Neural cell (in vitro differentiated cells): ENCODE results near the gene PREX1. TPM values are rescaled to one million over a fixed set of nuclear protein-coding genes. Genes with fewer than 3 reads are reported as not detected.

Source experiments
- H2AFZ ChIP-seq: fragments of 200-600, 300-800 bp; sonication (generic), shearing (Covaris generic); 2 replicates; pipeline ENCODE4 v1.6.0; 2014; ENCODE audit warnings: low read depth, mild to moderate bottlenecking, antibody characterized with exemption, low read length, moderate library complexity
- H3F3A ChIP-seq: fragments of 200-600 bp; shearing (Covaris generic); 2 replicates; pipeline ENCODE4 v1.6.1; 2016; ENCODE audit warnings: mild to moderate bottlenecking, moderate library complexity, mixed read lengths, antibody characterized with exemption, low read length; ENCODE audit not compliant: insufficient read depth, poor library complexity, severe bottlenecking
- H3K27ac ChIP-seq: fragments of 200-600, 300-800 bp; sonication (generic), shearing (Covaris generic); 2 replicates; pipeline ENCODE4 v1.5.1; 2014; ENCODE audit warnings: mild to moderate bottlenecking, low read length, moderate library complexity
- H3K27me3 ChIP-seq: fragments of 300-800, 200-600 bp; sonication (generic), shearing (Covaris generic); 2 replicates; pipeline ENCODE4 v1.6.0; 2014; ENCODE audit warnings: mild to moderate bottlenecking, low read depth, low read length, moderate library complexity; ENCODE audit not compliant: insufficient read depth
- H3K36me3 ChIP-seq: fragments of 300-800, 200-600 bp; sonication (generic), shearing (Covaris generic); 2 replicates; pipeline ENCODE4 v1.5.1; 2014; ENCODE audit warnings: mild to moderate bottlenecking, antibody characterized with exemption, low read length, moderate library complexity; ENCODE audit not compliant: insufficient read depth
- H3K4me2 ChIP-seq: fragments of 300-800, 200-600 bp; sonication (generic), shearing (Covaris generic); 2 replicates; pipeline ENCODE4 v1.6.0; 2014; ENCODE audit warnings: mild to moderate bottlenecking, low read length
- H3K4me3 ChIP-seq: fragments of 300-800, 200-600 bp; sonication (generic), shearing (Covaris generic); 2 replicates; pipeline ENCODE4 v1.5.1; 2014; ENCODE audit warnings: mild to moderate bottlenecking, low read length, moderate library complexity
- H3K79me2 ChIP-seq: fragments of 200-600 bp; shearing (Covaris generic); replicated peaks from 2 replicates; pipeline ENCODE4 v1.6.0; 2014; ENCODE audit warnings: mild to moderate bottlenecking, low read length, moderate library complexity; ENCODE audit not compliant: insufficient read depth
- H3K9ac ChIP-seq: fragments of 300-800, 200-600 bp; sonication (generic), shearing (Covaris generic); 2 replicates; pipeline ENCODE4 v1.6.1; 2016; ENCODE audit warnings: mild to moderate bottlenecking, low read length, mixed read lengths
- H3K9me2 ChIP-seq: fragments of 200-600 bp; shearing (Covaris generic); 2 replicates; pipeline ENCODE4 v1.6.1; 2016; ENCODE audit warnings: mild to moderate bottlenecking, low read length, mixed read lengths; ENCODE audit not compliant: insufficient read depth
- H3K9me3 ChIP-seq: fragments of 200-600, 300-800 bp; sonication (generic), shearing (Covaris generic); 2 replicates; pipeline ENCODE4 v1.6.1; 2016; ENCODE audit warnings: mild to moderate bottlenecking, mixed run types, low read length, moderate library complexity, mixed read lengths
- H4K20me1 ChIP-seq: fragments of 200-600 bp; shearing (Covaris generic); 2 replicates; pipeline ENCODE4 v1.6.1; 2016; ENCODE audit warnings: mild to moderate bottlenecking, mixed run types; ENCODE audit not compliant: insufficient read depth
- EP300 ChIP-seq: fragments of 450-650 bp; conservative IDR thresholded peaks from 2 replicates; pipeline ENCODE4 v1.6.1; 2014; ENCODE audit warnings: antibody characterized with exemption, mild to moderate bottlenecking, moderate library complexity; ENCODE audit not compliant: poor library complexity, severe bottlenecking
- EZH2 ChIP-seq: fragments of 200-600, 300-800 bp; shearing (Covaris generic), sonication (generic); IDR thresholded peaks from 2 replicates; pipeline ENCODE4 v1.6.1; 2014; ENCODE audit warnings: antibody characterized with exemption, low read length, borderline replicate concordance, mild to moderate bottlenecking; ENCODE audit not compliant: insufficient read depth, poor library complexity, severe bottlenecking
- MXI1 ChIP-seq: fragments of 450-650 bp; conservative IDR thresholded peaks from 2 replicates; pipeline ENCODE4 v1.6.1; 2014; ENCODE audit warnings: antibody characterized with exemption, mild to moderate bottlenecking; ENCODE audit not compliant: poor library complexity, severe bottlenecking
- POLR2AphosphoS5 ChIP-seq: IDR thresholded peaks from 2 replicates; pipeline ENCODE4 v1.6.1; 2012
- RAD21 ChIP-seq: fragments of 450-650 bp; conservative IDR thresholded peaks from 2 replicates; pipeline ENCODE4 v1.6.1; 2014; ENCODE audit warnings: antibody characterized with exemption, mild to moderate bottlenecking, moderate library complexity
- REST ChIP-seq: IDR thresholded peaks from 2 replicates; pipeline ENCODE4 v1.6.1; 2012; ENCODE audit warnings: borderline replicate concordance
- SMC3 ChIP-seq: fragments of 450-650 bp; conservative IDR thresholded peaks from 2 replicates; pipeline ENCODE4 v1.6.1; 2014; ENCODE audit warnings: antibody characterized with exemption, mild to moderate bottlenecking, moderate library complexity; ENCODE audit not compliant: poor library complexity
- TAF1 ChIP-seq: IDR thresholded peaks from 2 replicates; pipeline ENCODE4 v1.6.1; 2012; ENCODE audit warnings: low read depth
- polyA plus RNA-seq: library from polyadenylated mRNA; depleted of rRNA; stranded (reverse); fragments of >200 nt; gene quantifications from 2 replicates; pipeline ENCODE4 v1.2.3, GENCODE V29; 2014
- TF ChIP-seq, protein P1 (sequence below): fragments of 450-650 bp; IDR thresholded peaks from 2 replicates; pipeline ENCODE4 v1.5.1; 2014; ENCODE audit warnings: antibody characterized with exemption, mild to moderate bottlenecking, moderate library complexity; ENCODE audit not compliant: poor library complexity, severe bottlenecking

PREX1 gene
- polyA plus RNA-seq, 1 donor from 2014 or later = 0.06 TPM

GRCh38 chr20:48691523-48691922 lies 136.3 kb downstream of the PREX1 start:
- no peaks in the 10 kb centered on the region for H3K36me3 ChIP-seq
- no peaks in the 10 kb centered on the region for H3K9me3 ChIP-seq
- H3F3A ChIP-seq = no peaks in the 10 kb centered on the region
- H3K4me2 ChIP-seq = no peak overlapping the region
- no peaks in the 10 kb centered on the region for H4K20me1 ChIP-seq
- H3K27me3 ChIP-seq = no peaks in the 10 kb centered on the region
- no peak overlapping the region for H2AFZ ChIP-seq
- H3K9ac ChIP-seq = no peak overlapping the region
- no peaks in the 10 kb centered on the region for H3K79me2 ChIP-seq
- TF ChIP-seq SMC3 (no peak), RAD21 (no peak), REST (no peak), EP300 (no peak), EZH2 (no peak), MXI1 (no peak), TAF1 (no peak), POLR2AphosphoS5 (no peak)
- TF ChIP-seq, protein P1, sequence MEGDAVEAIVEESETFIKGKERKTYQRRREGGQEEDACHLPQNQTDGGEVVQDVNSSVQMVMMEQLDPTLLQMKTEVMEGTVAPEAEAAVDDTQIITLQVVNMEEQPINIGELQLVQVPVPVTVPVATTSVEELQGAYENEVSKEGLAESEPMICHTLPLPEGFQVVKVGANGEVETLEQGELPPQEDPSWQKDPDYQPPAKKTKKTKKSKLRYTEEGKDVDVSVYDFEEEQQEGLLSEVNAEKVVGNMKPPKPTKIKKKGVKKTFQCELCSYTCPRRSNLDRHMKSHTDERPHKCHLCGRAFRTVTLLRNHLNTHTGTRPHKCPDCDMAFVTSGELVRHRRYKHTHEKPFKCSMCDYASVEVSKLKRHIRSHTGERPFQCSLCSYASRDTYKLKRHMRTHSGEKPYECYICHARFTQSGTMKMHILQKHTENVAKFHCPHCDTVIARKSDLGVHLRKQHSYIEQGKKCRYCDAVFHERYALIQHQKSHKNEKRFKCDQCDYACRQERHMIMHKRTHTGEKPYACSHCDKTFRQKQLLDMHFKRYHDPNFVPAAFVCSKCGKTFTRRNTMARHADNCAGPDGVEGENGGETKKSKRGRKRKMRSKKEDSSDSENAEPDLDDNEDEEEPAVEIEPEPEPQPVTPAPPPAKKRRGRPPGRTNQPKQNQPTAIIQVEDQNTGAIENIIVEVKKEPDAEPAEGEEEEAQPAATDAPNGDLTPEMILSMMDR = no peak
- H3K27ac ChIP-seq = no peak overlapping the region
- no peak overlapping the region for H3K4me3 ChIP-seq
- H3K9me2 ChIP-seq = no peaks in the 10 kb centered on the region

DNA sequence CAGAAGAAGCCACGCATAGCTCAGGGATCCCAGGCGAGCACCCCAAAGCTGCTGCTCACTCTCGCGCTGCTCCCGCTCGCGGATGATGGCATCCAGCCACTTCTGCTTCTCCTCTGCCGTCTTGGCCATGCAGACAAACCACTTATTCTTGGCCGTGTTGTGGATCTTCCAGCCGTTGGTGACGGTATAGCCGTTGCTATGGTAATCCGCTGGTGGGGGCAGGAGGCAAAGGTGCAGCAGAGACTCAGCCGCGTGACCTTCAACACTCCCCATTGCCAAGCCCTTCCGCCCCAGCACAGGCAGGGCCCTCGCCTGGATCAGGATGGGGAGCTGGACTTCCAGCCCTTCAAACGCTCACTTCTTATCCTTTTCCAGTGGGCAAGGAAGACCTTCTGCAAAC lies 136.9 kb downstream of the PREX1 start:
- no peaks in the 10 kb centered on the region for H3K79me2 ChIP-seq
- H3K9ac ChIP-seq = no peak overlapping the region
- no peak overlapping the region for H3K4me2 ChIP-seq
- H3K4me3 ChIP-seq = no peak overlapping the region
- no peaks in the 10 kb centered on the region for H3K9me3 ChIP-seq
- H4K20me1 ChIP-seq = no peaks in the 10 kb centered on the region
- no peaks in the 10 kb centered on the region for H3F3A ChIP-seq
- no peak overlapping the region for H2AFZ ChIP-seq
- TF ChIP-seq MXI1 = no peak
- TF ChIP-seq RAD21 = no peak
- no peak for TF ChIP-seq REST
- TF ChIP-seq, protein P1 = no peak
- TF ChIP-seq SMC3 = no peak
- no peak for TF ChIP-seq EZH2
- TF ChIP-seq POLR2AphosphoS5 = no peak
- TF ChIP-seq EP300 = no peak
- no peak for TF ChIP-seq TAF1
- no peak overlapping the region for H3K27ac ChIP-seq
- no peaks in the 10 kb centered on the region for H3K36me3 ChIP-seq
- no peaks in the 10 kb centered on the region for H3K9me2 ChIP-seq
- no peaks in the 10 kb centered on the region for H3K27me3 ChIP-seq
